ENCODE results near the gene SAMD11. TPM values are rescaled to one million over a fixed set of nuclear protein-coding genes. Genes with fewer than 3 reads are reported as not detected.
"Not testable (repeated sequence)": the region's sequence is repeated elsewhere in the genome, so short reads cannot be mapped to it uniquely, and the experiment has no call there.

Gene SAMD11
- total RNA-seq, 1 donor: 1.6 TPM

GRCh38 chr1:981955-982558 lies 58.3 kb downstream of the SAMD11 start, which contains the start of gene PERM1:
TSS of gene PERM1 (minus strand) at chr1:982093. CDS start at chr1:981029, 1,064 bp downstream.
- no peak within 1 kb of the TSS for H3K4me3 ChIP-seq (ENCODE audit: low read depth, low read length)
- no peak for DNase-seq (ENCODE audit: low read depth)
- no peak for TF ChIP-seq CTCF (IDR thresholded peaks at IDR 0.05; ENCODE audit: insufficient read depth, low read length)

GRCh38 chr1:982765-983436 lies 59.2 kb downstream of the SAMD11 start:
- no peak for DNase-seq (ENCODE audit: low read depth)
- TF ChIP-seq CTCF (IDR thresholded peaks at IDR 0.05; ENCODE audit: insufficient read depth, low read length): no peak
- H3K4me3 ChIP-seq (ENCODE audit: low read depth, low read length): no peak overlapping the region

GRCh38 chr1:983798-984475 lies 60.2 kb downstream of the SAMD11 start:
- peak; percentile 10 for DNase-seq (ENCODE audit: low read depth)
- peak; percentile 86 for TF ChIP-seq CTCF (IDR thresholded peaks at IDR 0.05; ENCODE audit: insufficient read depth, low read length)
- peak overlapping the region; percentile 3 for H3K4me3 ChIP-seq (ENCODE audit: low read depth, low read length)

GRCh38 chr1:984476-984814 lies 60.7 kb downstream of the SAMD11 start:
- H3K4me3 ChIP-seq (ENCODE audit: low read depth, low read length): peak overlapping the region; percentile 3
- TF ChIP-seq CTCF (IDR thresholded peaks at IDR 0.05; ENCODE audit: insufficient read depth, low read length): no peak
- DNase-seq (ENCODE audit: low read depth): no peak

- DNase-seq (ENCODE audit: low read depth): no peak
- H3K4me3 ChIP-seq (ENCODE audit: low read depth, low read length): no peak overlapping the region
- TF ChIP-seq CTCF (IDR thresholded peaks at IDR 0.05; ENCODE audit: insufficient read depth, low read length): no peak
Measured at GRCh38 chr1:985126-985525, 61.4 kb downstream of the SAMD11 start.

GRCh38 chr1:988061-988460 lies 64.3 kb downstream of the SAMD11 start:
- H3K4me3 ChIP-seq (ENCODE audit: low read depth, low read length); DNase-seq (ENCODE audit: low read depth): not testable (repeated sequence)

- not testable (repeated sequence) for H3K4me3 ChIP-seq (ENCODE audit: low read depth, low read length); DNase-seq (ENCODE audit: low read depth)
Measured at GRCh38 chr1:991275-991674, 67.6 kb downstream of the SAMD11 start.
